Ureter (tissue), 1 donor: Measurements from ENCODE around the gene PRKD1. TPM values are rescaled to one million over a fixed set of nuclear protein-coding genes. Genes with fewer than 3 reads are reported as not detected.
"Not testable (repeated sequence)": the region's sequence is repeated elsewhere in the genome, so short reads cannot be mapped to it uniquely, and the experiment has no call there.

Experiments
- DNase-seq: peaks from one replicate; pipeline ENCODE4 v3.0.0-alpha.2; 2020; ENCODE audit warnings: low spot score
- total RNA-seq: library from RNA; stranded (reverse); gene quantifications from one replicate; pipeline ENCODE4 v1.2.4, GENCODE V29; 2023
- donor health status: DM: yes; HTN: yes; CAD: no.

PRKD1 gene
- total RNA-seq, 1 donor from 2014 or later = 19.8 TPM

GRCh38 chr14:29900609-29901350 is 26.9 kb downstream of the PRKD1 start:
- no peak for DNase-seq

DNA sequence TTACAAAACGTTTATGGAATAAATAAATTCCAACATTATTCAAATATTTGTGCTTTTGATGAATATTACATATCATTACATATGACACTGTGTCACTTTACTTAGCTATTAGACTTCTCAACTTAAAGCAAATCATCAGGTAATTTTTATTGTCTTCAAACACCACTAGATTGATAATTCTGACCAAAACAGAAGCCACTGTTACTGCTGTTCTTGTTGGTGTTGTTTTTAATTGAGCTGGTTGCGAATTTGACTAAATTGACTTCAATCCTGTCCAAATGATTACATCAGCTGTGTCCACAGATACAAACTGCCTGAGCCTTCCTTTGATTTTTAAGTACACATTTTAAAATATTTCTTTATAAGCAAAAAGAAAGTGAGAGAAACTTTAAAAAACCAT is 29.2 kb downstream of the PRKD1 start:
- no peak for DNase-seq

DNA sequence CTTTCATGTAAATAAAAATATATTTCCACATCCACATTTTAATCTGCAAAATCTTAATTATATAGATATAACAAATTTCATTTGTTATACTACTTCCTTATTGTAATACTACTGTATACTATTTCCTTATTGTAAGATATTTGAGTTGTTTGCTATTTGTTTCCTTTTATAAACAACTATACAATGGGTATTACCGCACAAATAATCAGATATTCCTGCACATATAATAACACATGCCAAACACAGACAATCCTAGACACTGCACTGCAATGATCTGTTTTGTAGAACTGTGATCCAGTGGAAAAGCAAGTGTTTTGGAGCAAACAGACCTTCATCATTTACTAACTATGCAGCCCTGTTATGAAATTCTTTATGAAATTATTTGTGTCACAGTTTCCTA is 30.5 kb downstream of the PRKD1 start:
- DNase-seq = no peak

DNA sequence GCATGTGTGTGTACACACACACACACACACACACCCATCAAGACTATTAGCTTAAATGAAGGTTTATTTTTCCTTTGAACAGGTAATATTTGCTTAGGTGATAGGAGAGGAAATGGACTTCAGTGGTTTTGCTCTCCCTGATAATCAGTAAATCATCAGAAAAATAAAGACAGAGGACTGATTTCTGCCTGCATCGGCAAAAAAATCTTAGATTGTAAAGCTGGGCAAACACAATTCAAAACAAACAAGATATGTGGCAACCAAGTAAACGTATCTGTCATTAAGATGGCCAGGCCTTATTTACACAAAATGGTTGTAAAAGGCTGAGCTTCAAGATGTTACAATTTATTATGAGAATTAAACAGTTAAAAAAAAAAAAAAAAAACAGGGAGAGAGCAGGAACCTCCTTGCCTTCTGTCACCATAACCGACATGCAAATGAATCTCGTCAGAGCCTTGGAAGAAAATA is 31.3 kb downstream of the PRKD1 start:
- DNase-seq = no peak

GRCh38 chr14:29895591-29896083 is 32.0 kb downstream of the PRKD1 start:
- DNase-seq = no peak

GRCh38 chr14:29893989-29894388 is 33.7 kb downstream of the PRKD1 start:
- no peak for DNase-seq

- no peak for DNase-seq
Measured at GRCh38 chr14:29892327-29892726, 35.3 kb downstream of the PRKD1 start.

DNA sequence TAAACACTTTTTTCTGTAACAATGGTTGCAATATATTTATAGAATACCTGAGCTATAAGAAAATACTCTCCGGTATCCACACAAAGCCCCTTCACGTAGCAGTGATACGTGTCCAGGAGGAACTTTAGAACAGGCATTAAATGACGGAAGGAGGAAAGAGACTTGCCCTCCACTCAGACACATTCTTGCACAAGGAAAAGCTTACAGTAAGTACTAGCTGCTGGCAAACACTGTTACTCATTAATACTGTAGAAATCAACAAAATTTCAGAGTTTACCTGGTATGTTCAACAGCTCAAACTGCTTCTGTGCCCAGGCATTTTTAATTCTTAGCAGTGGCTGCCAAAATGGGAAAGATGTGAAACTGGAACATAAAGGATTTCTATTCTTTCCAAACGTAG is 41.7 kb downstream of the PRKD1 start:
- no peak for DNase-seq

DNA sequence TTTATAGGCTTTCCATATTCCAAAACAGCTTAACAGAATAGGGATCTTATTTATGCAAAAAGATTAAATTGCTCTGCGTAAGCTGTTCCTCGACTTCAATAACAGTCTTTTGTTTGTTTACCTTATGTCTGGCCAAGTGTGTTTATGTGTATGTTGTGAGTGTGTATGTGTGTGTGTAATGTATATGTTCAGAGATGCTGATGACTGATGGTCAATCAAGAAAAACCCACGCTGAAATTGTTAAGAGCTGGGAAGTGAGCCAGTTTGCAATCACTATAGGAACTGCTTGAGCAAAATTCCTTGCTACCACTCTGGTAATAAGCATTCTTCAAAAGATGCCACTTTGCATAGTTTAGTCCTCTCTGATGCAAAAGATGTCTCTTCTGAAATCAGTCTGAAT is 59.6 kb downstream of the PRKD1 start:
- DNase-seq = no peak

- no peak for DNase-seq
Measured at GRCh38 chr14:29865299-29865698, 62.3 kb downstream of the PRKD1 start.

- DNase-seq = no peak
Measured at GRCh38 chr14:29861996-29862395, 65.7 kb downstream of the PRKD1 start.

DNA sequence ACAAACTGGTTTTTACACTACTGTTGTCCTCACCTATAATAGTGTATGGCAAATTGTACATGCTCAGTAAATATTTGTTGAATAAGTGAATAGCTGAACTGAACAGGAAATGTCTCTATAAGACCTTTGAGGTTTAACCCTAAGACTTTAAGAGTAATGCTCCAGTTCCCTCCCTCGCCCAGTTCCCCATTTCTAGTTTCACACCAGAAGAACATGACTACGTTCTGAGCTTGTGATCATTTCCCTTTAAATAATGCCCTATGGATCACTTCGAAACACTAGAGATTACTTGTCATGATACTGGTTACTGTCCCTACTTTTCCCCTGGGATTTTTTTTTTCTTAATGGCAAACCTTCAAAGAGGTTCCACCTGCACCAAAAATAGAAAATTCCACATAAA is 69.3 kb downstream of the PRKD1 start:
- DNase-seq = no peak

DNA sequence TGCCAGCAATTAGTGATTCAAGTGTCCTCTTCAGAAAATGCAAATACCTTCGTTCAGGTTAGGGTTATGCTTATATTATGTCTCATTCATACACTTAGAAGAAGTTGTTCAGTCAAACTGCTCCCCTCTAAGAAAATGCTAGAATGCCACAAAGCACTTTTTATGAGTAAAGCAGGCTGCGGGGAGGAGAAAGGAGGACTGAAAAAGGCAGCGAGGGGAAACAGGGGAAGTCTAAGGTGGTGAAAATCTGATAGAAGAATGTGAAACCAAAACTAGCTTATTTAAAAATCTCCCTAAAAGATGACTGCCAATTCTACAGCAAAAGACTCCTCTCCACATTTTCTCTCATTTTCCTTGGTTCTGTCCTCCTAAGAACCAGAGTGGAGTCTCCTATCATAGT is 70.1 kb downstream of the PRKD1 start:
- no peak for DNase-seq

- no peak for DNase-seq
Measured at GRCh38 chr14:29856516-29856915, 71.1 kb downstream of the PRKD1 start.

- DNase-seq = not testable (repeated sequence)
Measured at GRCh38 chr14:29853691-29854090, 74.0 kb downstream of the PRKD1 start.

GRCh38 chr14:29853272-29853671 is 74.4 kb downstream of the PRKD1 start:
- no peak for DNase-seq

GRCh38 chr14:29851397-29851796 is 76.2 kb downstream of the PRKD1 start:
- DNase-seq = no peak

- no peak for DNase-seq
Measured at GRCh38 chr14:29847056-29847380, 80.6 kb downstream of the PRKD1 start.

DNA sequence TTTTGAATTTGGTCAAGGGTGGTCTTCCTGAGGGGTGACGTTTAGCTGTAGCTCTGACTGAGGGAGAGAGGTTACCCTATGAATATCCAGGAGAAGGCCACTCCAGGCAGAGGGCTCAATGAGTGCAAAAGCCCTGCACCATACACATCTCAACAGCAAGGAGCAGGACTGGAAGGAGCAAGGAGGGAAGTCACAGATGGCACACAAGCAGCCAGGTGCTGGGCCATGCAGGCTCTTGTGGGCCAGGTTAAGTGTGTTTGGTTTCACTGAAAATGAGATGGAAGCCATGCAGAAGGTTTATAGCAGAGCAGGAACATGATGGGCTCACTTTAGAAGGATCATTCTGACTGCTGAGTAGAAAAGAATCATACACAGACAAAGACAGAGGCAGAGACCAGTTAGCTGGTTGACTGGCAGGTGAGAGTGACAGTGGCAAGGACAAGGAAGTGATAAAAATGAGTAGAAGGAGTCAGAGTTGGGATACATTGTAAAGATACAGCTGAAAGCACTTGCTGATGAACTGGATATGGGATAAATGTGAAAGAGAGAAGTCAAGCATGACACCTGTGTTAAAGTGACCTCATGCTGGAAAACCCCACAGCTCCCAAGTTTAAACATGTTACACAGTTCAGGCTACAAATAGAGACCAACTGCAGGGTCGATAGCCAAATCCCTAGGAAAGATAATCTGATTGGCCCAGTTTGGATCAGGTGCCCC is 81.2 kb downstream of the PRKD1 start:
- no peak for DNase-seq

DNA sequence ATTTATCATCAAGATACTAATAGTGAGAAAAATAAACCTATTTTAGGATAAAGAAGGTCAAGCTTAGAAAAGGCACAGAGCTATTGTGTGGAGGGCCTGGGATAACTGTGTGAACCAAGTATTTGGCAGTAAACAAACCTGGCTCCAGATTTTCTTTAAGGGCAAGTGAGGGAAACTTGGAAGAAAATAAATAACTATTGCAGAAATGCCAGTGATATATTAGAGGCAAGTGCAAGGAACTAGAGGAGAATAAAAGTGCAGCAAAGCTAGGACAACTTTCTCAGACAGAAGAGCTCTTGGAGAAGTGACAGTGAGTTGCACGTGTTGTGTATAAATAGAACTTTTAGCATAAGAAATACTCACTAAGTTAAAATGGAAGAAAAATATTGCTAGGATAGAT is 83.7 kb downstream of the PRKD1 start:
- DNase-seq = no peak

DNA sequence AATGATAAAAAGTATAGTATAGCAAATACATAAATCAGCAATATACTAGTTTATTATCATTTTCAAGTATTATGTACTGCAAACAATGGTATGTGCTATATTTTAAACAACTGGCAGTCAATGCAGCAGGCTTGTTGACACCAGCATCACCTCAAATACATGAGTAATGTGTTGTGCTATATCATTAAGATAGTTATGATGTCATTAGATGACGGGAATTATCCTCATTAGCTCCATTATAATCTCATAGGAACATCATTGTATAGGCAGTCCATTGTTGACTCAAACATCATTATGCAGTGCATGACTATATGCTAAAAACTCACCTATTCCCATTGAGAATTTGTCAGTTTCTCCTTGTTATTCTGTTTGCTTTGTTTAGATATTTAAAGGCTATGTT is 85.4 kb downstream of the PRKD1 start:
- no peak for DNase-seq

DNA sequence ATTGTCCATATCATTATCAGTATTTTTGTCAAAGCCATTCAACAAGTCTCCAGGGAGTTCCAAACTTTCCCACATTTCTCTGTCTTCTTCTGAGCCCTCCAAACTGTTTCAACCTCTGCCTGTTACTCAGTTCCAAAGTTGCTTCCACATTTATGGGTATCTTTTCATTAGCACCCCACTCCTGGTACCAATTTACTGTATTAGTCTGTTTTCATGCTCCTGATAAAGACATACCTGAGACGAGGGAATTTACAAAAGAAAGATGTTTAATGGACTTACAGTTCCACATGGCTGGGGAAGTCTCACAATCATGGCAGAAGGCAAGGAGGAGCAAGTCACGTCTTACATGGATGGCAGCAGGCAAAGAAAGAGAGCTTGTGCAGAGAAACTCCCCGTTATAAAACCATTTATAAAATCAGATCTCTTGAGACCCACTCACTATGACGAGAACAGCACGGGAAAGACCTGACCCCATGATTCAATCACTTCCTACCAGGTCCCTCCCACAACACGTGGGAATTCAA is 87.2 kb downstream of the PRKD1 start:
- DNase-seq = not testable (repeated sequence)

DNA sequence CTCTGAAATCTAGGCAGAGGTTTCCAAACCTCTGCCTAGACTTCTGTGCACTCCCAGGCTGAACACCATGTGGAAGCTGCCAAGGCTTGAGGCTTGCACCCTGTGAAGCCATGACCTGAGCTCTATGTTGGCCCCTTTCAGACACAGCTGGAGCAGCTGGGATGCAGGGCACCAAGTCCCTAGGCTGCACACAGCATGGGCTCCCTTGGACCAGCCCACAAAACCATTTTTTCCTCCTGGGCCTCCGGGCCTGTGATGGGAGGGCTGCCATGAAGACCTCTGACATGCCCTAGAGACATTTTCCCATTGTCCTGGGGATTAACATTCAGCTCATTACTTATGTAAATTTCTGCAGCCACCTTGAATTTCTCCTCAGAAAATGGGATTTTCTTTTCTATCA is 88.0 kb downstream of the PRKD1 start:
- not testable (repeated sequence) for DNase-seq
